ENCODE measurements around the gene PLIN5.

PLIN5 gene

DNA sequence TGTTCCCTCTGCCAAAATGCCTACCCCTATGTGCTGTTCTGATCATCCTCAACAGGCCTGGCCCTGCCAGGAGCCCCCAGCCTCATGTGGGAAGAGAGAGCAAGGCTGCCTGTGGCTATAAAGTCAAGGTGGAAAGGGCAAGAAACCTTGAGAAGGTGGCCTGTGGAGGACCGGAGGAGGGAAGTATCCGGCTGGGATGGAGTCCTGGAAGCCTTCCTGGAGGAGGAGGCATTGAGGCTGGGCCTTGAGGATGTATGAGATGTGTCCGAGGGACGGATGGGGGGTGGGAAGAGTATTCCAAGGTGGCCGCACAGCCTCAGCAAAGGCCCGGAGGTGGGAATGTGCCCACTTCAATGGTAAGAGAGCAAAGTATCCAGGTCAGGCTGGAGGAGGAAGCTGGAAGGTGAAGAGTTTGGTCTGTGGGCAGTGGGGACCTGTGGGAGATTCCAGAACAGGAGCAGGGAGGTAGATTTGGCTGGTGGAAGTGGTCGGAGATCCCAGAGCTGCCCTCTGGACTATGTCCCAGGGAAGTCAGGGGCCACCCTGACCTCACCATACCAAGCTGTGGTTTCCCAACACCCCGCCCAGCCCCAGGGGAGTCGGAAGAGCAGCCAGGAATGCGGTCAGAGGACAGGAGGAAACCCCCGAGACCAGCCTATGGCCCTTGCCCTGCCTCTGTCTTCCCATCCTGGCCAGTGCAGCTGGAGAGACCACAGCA lies 13.7 kb downstream of the PLIN5 start:
- no peak for DNase-seq

DNA sequence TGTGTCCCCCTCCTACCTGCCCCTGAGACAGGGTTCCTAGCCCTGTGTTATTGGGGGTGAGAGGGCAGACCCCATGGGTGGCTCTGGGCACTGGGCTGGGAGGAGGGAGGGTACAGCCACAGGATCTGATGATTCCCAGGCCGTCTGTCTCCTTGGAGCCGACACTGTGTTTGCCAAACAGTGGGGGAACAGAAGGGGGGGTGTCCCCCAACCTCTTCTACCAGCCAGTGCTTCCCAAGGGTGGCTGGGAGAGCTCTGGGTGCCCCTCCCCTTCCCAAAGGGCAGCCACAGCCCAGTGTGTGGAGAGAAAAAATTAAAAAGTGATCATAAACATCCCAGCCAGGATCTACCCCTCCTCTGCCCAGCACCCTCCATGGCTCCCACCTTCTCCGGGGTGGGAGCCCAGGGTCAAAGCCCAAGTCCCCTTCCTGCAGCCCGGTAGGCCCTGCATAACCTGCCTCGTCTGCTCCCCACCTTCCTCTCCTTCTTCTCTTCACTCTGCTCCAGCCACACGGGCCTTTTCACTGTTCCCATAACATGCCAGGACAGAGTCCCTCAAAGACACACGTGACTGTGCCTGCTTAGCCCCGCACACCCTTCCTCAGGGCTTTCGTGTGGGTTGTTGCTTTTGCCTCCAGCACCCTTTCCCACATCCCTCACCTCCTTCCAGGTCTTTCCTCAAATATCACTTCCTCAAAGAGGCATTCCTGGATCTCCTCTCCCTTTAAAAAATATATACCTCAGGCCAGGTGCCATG lies 15.3 kb downstream of the PLIN5 start:
- no peak for DNase-seq

GRCh38 chr19:4519172-4519496 lies 15.9 kb downstream of the PLIN5 start:
- DNase-seq, result no peak

DNA sequence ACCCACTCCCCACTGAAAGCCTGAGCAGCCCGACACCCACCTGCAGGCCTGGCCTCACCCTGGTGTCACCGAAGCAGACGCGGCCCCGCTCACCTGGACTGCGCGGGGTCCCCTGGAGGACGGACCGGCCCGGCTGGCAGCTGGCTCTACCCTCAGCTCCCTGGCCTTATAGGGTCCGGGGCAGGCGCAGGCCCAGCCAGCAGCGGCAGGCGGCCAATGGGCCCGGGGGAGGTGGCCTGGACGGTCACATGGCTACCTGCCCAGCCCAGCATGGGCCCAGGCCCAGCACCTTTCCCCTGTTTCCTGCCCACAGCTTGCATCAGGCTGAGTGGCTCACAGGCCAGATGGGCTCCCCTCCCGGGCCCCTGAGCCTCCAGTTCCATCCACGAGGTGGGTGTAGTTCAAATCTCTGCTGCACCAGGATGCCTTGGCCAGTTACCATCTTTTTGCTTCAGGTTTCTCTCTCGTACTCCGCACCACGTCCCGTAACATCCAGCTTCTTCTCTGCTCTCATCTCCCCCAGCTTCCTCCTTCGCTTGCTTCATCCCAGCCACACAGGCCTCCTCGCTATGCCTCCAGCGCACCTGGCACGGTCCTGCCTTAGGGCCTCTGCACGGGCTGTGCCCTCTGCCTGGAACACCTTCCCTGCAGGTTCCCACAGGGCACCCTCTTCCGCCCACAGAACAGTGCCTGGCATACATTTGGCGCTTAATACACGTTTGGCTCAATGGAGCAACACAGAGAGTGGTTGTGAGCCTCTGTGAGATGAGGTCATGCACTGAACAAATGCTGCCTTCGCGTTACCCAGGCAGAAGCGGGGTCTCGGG lies 16.5 kb downstream of the PLIN5 start, which contains the start of gene PLIN4:
TSS of gene PLIN4 (minus strand) at position 142 of the 827 bp plus-strand sequence. CDS start 214 bp downstream, outside the sequence.
- DNase-seq, result no peak

DNA sequence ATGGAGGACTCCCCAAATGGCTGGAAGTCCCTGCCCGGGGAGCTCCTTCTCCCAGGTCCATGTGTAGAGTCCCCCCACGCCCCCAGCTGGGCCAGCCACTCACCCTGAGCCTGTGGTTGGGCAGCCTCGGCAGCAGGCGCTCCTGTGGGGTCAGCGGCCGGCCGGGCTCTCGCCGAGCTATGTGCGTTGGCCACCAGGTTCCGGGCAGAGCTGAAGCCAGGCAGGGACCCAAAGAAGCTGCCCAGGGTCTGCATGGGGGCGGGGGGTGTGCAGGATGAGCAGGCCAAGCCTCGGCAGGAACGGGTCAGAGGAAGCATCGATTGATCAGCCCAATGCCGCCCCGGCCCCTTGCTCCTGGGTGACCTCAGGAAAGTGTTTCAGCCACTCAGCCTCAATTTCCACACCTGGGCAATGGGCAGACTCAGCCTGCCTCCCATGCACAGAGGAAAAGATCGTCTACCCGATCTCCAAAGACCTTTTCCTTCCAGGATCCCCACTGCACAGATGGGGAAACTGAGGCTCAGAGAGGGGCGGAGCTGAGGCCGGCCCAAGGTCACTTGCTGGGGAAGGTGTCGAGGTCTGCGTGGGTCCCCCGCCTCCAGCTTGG lies 17.5 kb downstream of the PLIN5 start:
- DNase-seq, result no peak

GRCh38 chr19:4516939-4517300 lies 18.1 kb downstream of the PLIN5 start:
- no peak for DNase-seq

DNA sequence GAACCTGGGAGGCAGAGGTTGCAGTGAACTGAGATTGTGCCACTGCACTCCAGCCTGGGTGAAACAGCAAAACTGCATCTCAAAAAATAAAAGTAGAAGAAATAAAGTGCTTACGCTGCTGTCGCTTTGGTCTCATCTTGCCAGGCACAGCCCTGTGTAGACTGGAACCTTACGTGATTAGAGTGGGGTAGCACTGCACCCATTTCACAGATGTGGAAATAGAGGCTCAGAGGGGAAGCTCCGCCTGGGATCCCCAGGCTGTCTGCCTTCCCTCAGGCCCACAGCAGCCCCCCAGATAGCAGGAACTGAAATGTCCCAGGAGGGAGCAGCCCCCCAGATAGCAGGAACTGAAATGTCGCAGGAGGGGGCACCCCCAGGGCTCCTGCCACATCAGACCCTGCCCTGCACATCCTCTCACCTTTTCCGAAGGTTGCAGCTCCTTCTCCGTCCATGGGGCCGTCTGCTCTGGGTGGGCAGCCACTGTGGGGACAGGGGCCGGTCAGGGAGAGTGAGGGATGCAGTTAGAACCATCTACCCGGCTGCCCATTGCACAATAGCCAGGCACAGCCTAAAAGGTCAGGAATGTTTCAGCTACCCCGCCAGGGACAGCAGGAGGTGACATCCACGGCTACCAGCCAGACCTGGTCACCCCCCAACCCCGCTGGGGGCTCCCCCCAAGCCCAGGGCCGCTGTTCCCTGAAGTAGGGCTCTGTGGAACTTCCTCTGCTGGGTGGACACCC lies 18.7 kb downstream of the PLIN5 start:
- no peak for DNase-seq

DNA sequence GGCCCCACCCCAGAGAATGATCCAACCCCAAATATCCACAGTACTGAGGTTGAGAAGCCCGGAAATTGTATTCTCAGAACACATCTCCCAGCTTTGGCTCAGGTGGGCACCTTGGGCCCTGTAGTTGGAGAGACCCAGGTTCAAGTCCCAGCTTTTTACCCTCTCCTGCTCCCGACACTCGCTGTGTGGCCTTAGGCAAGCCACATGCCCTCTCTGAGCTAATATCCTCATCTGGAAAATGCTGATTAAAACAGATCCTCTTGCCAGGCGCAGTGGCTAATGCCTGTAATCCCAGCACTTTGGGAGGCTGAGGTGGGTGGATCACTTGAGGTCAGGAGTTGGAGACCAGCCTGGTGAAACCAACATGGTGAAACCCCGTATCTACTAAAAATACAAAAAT lies 19.3 kb downstream of the PLIN5 start:
- no peak for DNase-seq

- DNase-seq, result no peak
Observed at GRCh38 chr19:4513248-4513647, 21.8 kb downstream of the PLIN5 start.

DNA sequence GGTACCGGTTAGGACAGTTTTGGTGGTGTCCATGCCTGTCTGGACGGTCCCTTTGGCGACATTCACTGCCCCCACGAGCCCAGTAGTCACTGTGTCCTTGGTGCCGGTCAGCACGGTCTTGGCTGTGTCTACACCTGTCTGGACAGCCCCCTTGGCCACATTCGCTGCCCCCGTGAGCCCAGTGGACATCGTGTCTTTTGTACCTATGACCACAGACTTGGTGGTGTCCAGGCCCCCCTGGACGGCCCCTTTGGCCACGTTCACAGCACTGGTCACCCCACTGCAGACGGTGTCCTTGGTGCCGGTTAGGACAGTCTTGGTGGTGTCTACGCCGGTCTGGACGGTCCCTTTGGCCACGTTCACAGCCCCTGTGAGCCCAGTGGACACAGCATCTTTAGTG lies 23.0 kb downstream of the PLIN5 start:
- DNase-seq, result no peak

- no peak for DNase-seq
Observed at GRCh38 chr19:4511300-4512054, 23.5 kb downstream of the PLIN5 start.

DNA sequence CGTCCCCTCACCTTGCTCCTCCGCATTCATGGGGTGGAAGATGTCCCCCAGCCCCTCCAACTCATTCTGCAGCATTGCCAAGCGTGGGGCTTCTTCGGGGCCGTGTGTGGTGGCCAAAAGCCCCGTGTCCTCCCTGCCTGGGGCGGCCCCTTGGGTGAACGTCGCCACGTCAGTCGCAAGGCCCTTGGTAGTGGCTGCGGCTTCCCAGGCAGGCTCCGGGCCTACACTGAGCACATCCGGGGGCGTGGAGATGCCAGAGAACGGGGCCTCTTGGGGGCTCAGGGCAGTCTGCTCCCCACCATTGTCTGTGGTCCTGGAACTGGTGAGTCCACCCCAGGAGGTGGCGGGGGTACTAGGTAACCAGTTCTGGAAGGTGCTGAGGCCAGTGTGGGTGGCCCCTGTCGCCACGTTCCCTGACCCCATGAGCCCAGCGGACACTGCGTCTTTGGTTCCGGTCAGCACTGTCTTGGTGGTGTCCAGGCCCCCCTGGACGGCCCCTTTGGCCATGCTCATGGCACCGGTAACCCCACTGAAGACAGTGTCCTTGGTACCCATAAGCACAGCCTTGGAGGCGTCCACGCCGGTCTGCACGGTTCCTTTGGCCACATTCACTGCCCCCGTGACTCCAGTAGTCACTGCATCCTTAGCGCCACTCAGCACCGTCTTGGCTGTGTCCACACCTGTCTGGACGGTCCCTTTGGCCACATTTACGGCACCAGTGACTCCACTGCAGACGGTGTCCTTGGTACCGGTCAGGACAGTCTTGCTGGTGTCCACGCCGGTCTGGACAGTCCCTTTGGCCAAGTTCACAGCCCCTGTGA lies 24.4 kb downstream of the PLIN5 start:
- no peak for DNase-seq

- DNase-seq, result no peak
Observed at GRCh38 chr19:4508698-4509097, 26.3 kb downstream of the PLIN5 start.

DNA sequence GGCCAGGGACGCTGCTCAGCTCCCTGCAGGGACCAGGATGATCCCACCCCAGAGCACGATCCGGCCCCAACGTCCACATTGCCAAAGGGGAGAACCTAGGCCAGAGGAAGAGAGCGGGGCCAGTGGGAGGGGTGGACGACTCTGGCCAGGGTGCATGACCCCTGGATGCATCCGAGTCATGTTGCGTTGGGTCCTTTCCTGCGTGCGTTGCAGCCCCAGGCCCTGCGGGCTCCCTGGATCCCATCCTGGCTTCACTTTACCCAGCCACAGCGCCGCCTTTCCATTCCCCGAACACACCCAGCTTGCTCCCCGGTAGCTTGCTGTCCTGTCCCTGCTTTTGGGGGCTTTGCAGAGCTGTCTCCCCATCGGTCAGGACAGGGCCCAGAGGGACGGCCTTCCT lies 27.2 kb downstream of the PLIN5 start:
- DNase-seq, result no peak

GRCh38 chr19:4507150-4507452 lies 27.9 kb downstream of the PLIN5 start:
- no peak for DNase-seq

GRCh38 chr19:4506449-4507149 lies 28.4 kb downstream of the PLIN5 start:
- no peak for DNase-seq

- DNase-seq, result no peak
Observed at GRCh38 chr19:4505570-4506448, 29.2 kb downstream of the PLIN5 start.

DNA sequence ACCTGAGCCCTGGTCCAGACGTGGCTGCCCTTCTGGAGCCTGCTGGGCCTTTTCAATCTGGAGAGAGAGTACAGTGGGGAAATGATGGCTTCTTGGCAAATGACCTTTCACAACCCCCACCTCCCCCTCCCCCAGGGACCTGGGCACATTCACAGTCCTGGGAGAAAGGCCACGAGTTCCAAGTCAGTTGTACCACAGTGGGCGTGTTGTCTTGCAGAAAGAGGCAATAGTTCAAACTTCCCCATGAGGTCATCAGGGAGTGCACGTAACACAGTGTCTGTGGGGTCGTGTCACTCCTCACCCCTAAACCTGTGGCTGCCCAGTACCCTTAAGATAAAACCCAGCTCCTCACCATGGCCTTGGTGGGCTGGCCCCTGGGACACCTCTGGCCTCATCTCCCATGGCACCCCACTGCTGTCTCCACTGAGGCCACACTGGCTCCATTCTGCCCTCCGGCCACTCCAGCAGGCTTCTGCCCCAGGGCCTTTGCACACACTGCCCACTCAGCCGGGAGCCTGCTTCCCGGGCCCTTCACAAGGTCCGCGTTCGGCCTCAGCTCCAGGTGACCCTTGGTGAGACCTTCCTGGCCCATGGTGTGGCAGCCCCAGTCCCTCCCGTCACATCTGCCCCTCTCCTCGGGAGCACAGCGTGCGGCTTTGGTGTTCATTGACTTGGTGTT lies 30.0 kb downstream of the PLIN5 start:
- no peak for DNase-seq

DNA sequence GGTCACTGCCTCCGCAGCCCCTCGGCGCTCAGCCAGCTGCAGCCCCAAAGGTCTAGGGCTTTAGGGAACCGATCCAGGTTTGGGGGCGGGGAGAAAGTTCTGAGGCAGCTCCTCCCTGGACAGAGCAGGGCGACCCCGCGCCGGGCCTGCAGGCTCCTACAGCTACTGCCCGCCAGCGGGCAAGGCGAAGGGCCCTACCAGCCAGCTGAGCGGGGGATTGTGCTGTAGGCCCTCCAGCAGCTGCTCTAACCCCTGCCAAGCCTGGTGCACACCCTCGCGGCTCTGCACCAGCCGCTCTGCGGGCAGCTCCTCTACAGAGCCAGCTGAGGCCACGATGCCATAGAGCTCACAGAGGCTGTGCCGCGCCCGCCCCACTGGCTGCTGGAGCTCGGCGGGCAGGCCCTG lies 30.7 kb downstream of the PLIN5 start:
- DNase-seq, result no peak

Measured in CD4-positive, alpha-beta T cell treated with Interleukin-17A for 1 hour (primary cell).